Coronary artery (tissue), 2 donors: ENCODE results near the gene NEAT1.

Experiments
- DNase-seq: peaks from one replicate; pipeline ENCODE4 v3.0.0-alpha.2; 2017; ENCODE audit warnings: low spot score
- H3K27ac ChIP-seq, 2 donors: fragments of 200-600 bp; sonication (generic); one replicate each; pipeline ENCODE4 v1.5.1; 2016 to 2019
- H3K4me3 ChIP-seq: fragments of 200-600 bp; sonication (generic); 2 replicates; pipeline ENCODE4 v1.5.1; 2016; ENCODE audit warnings: mild to moderate bottlenecking, moderate library complexity
- TF ChIP-seq, protein P1 (sequence below): fragments of 200-600 bp; sonication (generic); IDR thresholded peaks from one replicate; pipeline ENCODE4 v1.5.1; 2019; ENCODE audit warnings: antibody characterized with exemption

NEAT1 gene

DNA sequence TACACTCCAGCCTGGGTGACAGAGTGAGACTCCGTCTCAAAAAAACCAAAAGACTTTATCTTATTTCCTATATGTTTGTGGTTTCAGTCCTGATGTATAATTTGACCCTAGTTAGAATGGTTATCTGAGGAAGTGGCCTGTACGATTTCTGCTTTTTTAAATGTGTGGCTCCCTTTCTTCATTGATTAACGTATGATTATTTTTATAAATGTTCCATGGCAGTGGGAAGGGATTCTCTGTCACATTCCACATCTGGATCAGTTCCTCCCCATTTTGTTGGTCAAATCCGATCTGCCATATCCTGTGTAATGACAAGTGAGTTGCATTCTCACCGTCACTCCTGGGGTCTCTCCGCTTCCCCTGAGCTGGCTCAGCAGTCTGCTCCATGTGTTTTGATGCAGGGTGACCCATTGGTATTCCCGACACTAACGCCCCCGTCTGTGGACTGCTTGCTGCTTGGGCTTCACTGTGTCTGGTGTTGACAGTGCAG, 20.3 kb downstream of the NEAT1 start:
- DNase-seq, result peak; percentile 72
- TF ChIP-seq, protein P1, sequence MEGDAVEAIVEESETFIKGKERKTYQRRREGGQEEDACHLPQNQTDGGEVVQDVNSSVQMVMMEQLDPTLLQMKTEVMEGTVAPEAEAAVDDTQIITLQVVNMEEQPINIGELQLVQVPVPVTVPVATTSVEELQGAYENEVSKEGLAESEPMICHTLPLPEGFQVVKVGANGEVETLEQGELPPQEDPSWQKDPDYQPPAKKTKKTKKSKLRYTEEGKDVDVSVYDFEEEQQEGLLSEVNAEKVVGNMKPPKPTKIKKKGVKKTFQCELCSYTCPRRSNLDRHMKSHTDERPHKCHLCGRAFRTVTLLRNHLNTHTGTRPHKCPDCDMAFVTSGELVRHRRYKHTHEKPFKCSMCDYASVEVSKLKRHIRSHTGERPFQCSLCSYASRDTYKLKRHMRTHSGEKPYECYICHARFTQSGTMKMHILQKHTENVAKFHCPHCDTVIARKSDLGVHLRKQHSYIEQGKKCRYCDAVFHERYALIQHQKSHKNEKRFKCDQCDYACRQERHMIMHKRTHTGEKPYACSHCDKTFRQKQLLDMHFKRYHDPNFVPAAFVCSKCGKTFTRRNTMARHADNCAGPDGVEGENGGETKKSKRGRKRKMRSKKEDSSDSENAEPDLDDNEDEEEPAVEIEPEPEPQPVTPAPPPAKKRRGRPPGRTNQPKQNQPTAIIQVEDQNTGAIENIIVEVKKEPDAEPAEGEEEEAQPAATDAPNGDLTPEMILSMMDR, result no peak
- H3K27ac ChIP-seq, result peak overlapping the region; percentile 55 to 82
- H3K4me3 ChIP-seq, result peak overlapping the region; percentile 20

DNA sequence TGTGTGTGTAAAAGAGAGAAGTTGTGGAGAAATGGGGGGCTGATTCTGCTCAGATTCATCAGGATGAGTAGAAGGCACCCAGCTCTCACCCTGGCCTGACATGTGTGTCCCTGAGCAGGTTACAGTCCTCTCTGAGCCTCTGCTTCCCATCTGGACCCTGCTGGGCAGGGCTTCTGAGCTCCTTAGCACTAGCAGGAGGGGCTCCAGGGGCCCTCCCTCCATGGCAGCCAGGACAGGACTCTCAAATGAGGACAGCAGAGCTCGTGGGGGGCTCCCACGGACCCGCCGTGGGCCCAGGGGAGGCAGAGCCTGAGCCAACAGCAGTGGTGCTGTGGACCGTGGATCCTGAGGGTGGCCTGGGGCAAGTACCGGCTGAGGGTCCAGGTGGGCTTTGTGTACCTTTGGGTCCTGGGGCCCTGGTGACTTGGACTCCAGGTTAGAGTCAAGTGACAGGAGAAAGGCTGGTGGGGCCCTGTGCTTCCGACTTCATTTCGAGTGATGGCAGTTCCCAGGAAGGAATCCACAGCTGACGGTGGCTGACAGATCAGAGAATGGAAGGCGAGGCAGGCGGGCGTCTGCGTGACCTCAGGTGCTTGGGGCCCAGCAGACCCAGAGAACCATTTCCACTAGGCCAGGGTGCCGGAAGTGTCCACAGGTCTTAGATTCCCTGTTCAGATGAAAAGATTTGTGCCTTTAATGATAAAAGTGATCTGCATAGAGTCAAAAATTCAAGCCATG, 21.9 kb downstream of the NEAT1 start:
- peak overlapping the region; percentile 55 to 82 for H3K27ac ChIP-seq
- no peak overlapping the region for H3K4me3 ChIP-seq
- TF ChIP-seq, protein P1, result no peak
- peak; percentile 79 for DNase-seq

DNA sequence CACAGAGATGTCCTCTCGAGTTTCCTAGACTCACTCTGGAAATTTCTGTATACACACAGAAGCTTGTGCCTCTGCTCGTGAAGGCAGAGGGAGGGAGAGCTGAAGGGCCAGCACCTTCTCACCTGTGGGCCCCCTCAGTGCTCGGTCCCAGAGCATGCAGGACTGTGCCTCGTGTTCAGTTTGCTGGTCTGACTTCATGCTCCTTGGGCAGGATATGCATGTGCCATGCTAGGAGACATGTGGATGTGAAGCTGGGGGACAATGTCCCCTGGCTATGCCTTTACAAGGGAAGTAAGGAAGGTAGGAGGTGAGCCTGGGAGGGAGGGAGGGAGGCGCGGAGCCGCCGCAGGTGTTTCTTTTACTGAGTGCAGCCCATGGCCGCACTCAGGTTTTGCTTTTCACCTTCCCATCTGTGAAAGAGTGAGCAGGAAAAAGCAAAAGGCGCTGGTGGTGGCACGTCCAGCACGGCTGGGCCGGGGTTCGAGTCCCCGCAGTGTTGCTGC, 22.6 kb downstream of the NEAT1 start:
- peak overlapping the region; percentile 15 to 82 for H3K27ac ChIP-seq
- peak; percentile 78 for DNase-seq
- no peak overlapping the region for H3K4me3 ChIP-seq
- TF ChIP-seq, protein P1, result no peak

DNA sequence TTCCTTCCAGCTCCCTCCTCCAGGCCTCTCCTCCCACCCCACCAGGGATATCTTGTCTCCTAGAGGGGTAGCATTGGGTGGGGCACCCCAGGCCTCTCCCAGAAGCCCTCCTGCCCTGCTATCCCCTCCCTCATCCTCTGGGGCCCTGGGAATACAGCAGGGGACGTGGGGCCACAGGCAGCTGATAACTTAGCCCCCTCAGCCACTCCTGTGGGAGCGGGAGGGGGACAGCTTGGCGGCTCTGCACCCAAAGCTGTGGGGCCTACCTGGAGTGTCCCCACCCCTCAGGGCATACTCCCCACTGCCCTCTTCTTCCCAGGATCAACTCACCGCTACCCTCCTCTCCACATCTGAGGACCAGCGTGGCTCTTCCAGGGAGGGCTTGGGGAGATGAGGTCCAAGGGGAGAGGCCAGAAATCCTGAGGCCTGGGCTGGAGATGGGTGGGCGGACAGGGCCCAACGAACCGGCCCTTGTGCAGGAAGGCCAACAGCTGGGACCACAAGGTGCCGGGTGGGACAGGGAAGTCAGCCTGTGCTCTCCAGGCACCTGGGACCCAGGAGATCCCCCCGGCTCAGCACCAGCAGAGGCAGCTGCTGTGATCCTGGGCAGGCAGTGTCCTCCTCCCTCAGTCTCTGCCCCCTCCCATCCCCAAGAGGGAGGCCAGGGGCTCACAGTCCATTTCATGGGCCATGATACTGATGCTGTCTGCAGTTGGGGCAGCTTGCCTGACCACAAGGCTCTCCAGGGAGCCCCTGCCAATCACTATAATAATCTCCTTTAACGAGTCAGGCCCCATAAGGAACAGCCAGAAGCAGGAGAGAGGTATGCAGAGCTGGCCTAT, 23.2 kb downstream of the NEAT1 start:
- Histone ChIP-seq H3K4me3 (no peak overlapping the region), H3K27ac (peak overlapping the region; percentile 15 to 82)
- TF ChIP-seq, protein P1, result no peak
- DNase-seq, result peak; percentile 79

DNA sequence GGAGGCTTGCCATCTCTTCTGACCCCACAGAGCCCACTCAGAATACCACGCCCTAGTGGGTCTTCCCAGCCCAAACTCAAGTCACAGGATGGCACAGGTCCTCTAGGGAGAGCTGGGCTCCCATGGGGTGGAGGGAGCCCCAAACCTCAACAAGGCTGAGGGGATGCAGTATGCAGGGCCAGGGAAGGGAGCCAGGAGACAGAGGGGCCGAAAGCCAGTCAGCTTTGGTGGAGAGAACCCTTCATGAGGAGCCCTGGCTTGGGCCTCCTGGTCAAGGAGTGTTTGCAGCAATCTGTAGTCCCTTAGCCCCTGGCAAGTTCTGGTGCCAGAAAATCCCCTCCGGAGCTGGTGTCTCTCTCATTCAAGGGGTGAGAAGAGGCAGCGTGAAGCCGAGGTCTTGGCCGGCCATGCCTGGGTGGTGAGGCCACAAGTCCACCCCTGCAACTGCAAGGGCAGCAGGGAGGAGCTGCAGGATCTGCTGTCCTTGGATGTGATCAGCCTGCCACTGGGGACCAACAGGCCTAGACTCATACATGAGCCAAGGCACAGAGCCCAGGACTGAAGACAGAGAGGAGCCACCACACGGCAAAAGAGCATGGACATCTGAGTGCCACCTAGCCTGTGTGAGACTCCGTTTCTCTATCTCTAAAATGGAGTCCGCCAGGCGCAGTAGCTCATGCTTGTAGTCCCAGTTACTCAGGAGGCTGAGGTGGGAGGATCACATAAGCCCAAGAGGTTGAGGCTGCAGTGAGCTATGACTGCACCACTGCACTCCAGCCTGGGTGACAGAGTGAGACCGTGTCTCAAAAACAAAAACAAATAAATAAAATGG, 24.1 kb downstream of the NEAT1 start:
- TF ChIP-seq, protein P1, result no peak
- peak; percentile 85 for DNase-seq
- peak overlapping the region; percentile 23 to 82 for H3K27ac ChIP-seq
- H3K4me3 ChIP-seq, result no peak overlapping the region

DNA sequence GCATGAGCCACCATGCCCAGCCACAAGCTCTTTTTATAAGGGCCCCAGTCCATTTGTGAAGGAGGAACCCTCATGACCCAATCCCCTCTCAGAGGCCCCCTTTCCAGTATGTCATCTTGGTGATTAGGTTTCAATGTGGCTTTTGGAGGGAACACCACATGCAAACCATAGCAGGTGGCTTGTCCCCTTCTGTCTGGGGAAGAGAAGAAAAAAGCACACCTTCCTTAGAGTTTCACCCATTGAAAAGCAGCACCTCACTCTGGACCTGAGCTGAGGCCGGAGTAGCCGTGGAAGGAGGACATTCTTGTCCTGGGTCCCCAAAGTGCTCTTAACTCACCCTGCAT, 25.4 kb downstream of the NEAT1 start:
- H3K4me3 ChIP-seq, result no peak overlapping the region
- H3K27ac ChIP-seq, result peak overlapping the region; percentile 28 to 82

More for the DNA sequence above, 25.4 kb downstream of the NEAT1 start:
- DNase-seq, result no peak
- TF ChIP-seq, protein P1, result no peak
